ENCODE results near the gene FER.

DNA sequence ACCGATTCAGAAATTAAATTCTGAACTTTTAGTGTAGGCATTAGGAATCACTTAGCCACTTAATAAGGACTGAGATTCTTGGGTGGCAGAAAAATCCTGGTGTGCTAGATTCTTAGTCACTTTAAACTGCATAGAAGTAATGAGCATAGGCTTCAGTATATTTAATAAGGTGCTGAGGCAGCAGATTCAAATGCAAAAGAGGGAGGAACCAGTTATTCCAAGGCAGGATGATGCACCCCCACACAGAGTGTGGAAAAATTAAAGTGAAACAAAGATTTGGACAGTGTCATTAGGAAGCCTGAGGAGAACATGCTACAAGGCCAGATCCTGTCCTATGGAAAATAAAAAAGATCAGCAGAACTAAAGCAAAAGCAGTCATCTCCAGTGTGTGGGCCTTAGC, 444.3 kb downstream of the FER start:
- TF ChIP-seq POLR2AphosphoS5 (IDR thresholded peaks at IDR 0.05) (no peak), EZH2 (IDR thresholded peaks at IDR 0.05; ENCODE audit: borderline replicate concordance, insufficient read depth, low read length, poor library complexity, severe bottlenecking) (no peak), RAD21 (conservative IDR thresholded peaks at IDR 0.05) (no peak), SMC3 (conservative IDR thresholded peaks at IDR 0.05; ENCODE audit: poor library complexity) (no peak), EP300 (conservative IDR thresholded peaks at IDR 0.05; ENCODE audit: poor library complexity, severe bottlenecking) (no peak), TAF1 (IDR thresholded peaks at IDR 0.05; ENCODE audit: low read depth) (no peak)
- TF ChIP-seq, protein P1, sequence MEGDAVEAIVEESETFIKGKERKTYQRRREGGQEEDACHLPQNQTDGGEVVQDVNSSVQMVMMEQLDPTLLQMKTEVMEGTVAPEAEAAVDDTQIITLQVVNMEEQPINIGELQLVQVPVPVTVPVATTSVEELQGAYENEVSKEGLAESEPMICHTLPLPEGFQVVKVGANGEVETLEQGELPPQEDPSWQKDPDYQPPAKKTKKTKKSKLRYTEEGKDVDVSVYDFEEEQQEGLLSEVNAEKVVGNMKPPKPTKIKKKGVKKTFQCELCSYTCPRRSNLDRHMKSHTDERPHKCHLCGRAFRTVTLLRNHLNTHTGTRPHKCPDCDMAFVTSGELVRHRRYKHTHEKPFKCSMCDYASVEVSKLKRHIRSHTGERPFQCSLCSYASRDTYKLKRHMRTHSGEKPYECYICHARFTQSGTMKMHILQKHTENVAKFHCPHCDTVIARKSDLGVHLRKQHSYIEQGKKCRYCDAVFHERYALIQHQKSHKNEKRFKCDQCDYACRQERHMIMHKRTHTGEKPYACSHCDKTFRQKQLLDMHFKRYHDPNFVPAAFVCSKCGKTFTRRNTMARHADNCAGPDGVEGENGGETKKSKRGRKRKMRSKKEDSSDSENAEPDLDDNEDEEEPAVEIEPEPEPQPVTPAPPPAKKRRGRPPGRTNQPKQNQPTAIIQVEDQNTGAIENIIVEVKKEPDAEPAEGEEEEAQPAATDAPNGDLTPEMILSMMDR (IDR thresholded peaks at IDR 0.05; ENCODE audit: poor library complexity, severe bottlenecking), result no peak
